ENCODE measurements around the gene PDP2. TPM values are rescaled to one million over a fixed set of nuclear protein-coding genes. Genes with fewer than 3 reads are reported as not detected.

Gene PDP2
- total and polyA plus RNA-seq, 11 donors: 1.1 to 7.5 (median 3.5) TPM

DNA sequence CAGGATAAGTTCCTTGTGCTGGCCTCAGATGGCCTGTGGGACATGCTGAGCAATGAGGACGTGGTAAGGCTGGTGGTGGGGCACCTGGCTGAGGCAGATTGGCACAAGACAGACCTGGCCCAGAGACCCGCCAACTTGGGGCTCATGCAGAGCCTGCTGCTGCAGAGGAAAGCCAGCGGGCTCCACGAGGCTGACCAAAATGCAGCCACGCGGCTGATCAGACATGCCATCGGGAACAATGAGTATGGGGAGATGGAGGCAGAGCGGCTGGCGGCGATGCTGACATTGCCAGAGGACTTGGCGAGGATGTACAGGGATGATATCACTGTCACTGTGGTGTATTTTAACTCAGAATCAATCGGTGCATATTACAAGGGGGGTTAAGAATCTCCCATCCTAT lies 5.2 kb downstream of the PDP2 start:
- Histone ChIP-seq H3K4me1 (peaks cover 0 to 13% (median 9%) of the 10 kb centered on the region in 12 donors), H3K9me3 (no peaks in the 10 kb centered on the region), H3K27me3 (no peaks in the 10 kb centered on the region), H3K27ac (no peak overlapping the region), H3K36me3 (peaks cover 0 to 33% (median 24%) of the 10 kb centered on the region in 9 donors), H3K4me3 (no peak overlapping the region)
- TF ChIP-seq, protein P1, sequence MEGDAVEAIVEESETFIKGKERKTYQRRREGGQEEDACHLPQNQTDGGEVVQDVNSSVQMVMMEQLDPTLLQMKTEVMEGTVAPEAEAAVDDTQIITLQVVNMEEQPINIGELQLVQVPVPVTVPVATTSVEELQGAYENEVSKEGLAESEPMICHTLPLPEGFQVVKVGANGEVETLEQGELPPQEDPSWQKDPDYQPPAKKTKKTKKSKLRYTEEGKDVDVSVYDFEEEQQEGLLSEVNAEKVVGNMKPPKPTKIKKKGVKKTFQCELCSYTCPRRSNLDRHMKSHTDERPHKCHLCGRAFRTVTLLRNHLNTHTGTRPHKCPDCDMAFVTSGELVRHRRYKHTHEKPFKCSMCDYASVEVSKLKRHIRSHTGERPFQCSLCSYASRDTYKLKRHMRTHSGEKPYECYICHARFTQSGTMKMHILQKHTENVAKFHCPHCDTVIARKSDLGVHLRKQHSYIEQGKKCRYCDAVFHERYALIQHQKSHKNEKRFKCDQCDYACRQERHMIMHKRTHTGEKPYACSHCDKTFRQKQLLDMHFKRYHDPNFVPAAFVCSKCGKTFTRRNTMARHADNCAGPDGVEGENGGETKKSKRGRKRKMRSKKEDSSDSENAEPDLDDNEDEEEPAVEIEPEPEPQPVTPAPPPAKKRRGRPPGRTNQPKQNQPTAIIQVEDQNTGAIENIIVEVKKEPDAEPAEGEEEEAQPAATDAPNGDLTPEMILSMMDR (IDR thresholded peaks at IDR 0.05): no peak
- no peak for TF ChIP-seq POLR2A (IDR thresholded peaks at IDR 0.05)
- intact Hi-C loops (cut with DNase I): no loop called here
- ATAC-seq (no peak), DNase-seq (no peak)
- 91 to 93% (median 92%) methylated on average over 11 to 12 of the region's 12 CpGs for WGBS, 4 donors

DNA sequence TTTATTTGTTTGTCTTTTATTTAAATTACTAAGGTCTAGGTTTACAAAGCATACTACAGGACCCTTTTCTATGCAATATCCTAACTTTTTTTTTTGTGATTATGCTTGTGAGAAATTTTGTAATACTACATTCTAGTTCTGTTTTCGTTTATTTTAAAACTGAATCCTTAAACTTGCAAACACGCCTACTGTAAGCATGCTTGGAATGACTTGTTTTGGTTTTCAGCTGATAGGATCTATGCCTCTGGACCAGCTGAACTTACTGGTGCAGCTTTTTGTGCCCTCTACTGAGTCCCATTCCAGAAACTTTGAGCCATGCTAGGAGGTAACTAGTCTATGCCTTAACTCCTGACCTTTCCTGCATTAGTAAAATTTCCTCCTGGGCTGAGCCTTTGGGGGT lies 6.0 kb downstream of the PDP2 start:
- no peak overlapping the region for H3K27ac ChIP-seq
- no peaks in the 10 kb centered on the region for H3K9me3 ChIP-seq
- ATAC-seq (no peak), DNase-seq (no peak)
- TF ChIP-seq POLR2A (IDR thresholded peaks at IDR 0.05): no peak
- TF ChIP-seq, protein P1 (IDR thresholded peaks at IDR 0.05): no peak
- no peak overlapping the region for H3K4me3 ChIP-seq
- peaks cover 0 to 33% (median 24%) of the 10 kb centered on the region in 9 donors for H3K36me3 ChIP-seq
- no peaks in the 10 kb centered on the region for H3K27me3 ChIP-seq
- WGBS, 4 donors: 70 to 78% (median 75%) methylated on average over 2 of the region's 2 CpGs
- peaks cover 0 to 6% (median 3%) of the 10 kb centered on the region in 12 donors for H3K4me1 ChIP-seq
- intact Hi-C loops (cut with DNase I): no loop called here

DNA sequence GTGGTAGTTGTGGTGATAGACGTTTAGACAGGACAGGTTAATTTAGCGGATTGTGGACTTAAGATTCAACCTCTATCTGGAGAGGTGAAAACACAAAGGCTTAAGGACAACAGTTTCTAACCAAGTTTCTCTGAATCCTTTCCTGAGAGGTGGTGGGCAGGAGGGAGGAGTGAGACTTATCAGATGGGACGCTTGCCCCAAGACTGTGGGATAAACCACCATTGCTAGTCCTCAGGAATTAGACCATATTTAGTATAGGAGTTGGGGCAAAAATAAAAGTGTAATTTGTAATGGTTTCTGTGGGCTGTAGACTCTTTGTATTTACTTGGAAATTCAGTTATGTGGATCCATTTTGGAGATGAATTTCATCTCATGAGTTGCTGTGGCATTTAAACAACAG lies 6.6 kb downstream of the PDP2 start:
- TF ChIP-seq, protein P1 (IDR thresholded peaks at IDR 0.05): no peak
- TF ChIP-seq POLR2A (IDR thresholded peaks at IDR 0.05): no peak
- Histone ChIP-seq H3K9me3 (no peaks in the 10 kb centered on the region), H3K36me3 (peaks cover 0 to 33% (median 24%) of the 10 kb centered on the region in 9 donors), H3K27ac (no peak overlapping the region), H3K27me3 (no peaks in the 10 kb centered on the region), H3K4me1 (peaks cover 0 to 2% (median 0%) of the 10 kb centered on the region in 12 donors), H3K4me3 (no peak overlapping the region)
- 65 to 83% (median 77%) methylated on average over 3 of the region's 3 CpGs for WGBS, 4 donors
- no peak for ATAC-seq
- DNase-seq: no peak
- intact Hi-C loops (cut with DNase I): no loop called here

DNA sequence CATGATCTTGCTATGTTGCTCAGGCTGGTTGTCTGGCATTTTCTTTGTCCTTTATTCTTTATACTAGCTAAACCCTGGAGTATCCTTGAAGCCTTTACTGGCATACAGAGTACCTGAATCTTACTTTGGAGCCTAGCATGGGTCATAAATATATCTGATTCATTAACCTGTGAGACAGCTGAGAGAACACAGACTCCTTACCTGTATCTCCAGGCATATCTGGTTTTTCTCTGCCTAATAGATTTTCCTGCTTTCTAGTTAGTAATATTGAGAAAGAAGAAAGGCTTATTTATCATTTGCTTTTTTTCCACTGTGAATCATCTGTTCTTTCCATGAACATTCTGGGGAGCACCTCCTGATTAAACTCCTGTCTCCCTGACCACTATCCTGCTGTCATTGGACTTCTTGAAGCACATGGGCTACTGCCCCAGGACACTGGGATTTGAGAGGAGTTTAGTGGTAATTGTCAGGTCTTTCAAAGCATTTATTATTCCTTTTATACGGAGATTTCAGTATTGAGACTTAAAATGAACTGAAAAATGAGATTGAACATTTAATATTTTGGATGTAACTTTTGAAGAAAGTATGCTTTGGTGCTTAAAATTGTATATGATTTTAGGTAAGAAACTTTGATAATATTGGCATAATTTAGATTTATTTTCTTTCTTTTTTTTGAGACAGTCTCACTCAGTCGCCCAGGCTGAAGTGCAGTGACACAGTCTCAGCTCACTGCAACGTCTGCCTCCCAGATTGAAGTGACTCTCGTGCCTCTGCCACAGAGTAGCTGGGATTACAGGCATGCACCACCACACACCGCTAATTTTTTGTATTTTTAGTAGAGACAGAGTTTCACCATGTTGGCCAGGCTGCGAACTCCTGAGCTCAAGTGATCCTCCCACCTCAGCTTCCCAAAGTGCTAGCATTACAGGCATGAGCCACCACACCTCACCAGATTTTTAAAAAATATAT lies 8.6 kb downstream of the PDP2 start:
- Histone ChIP-seq H3K36me3 (peaks cover 0 to 34% (median 24%) of the 10 kb centered on the region in 9 donors), H3K4me1 (no peaks in the 10 kb centered on the region), H3K27me3 (no peaks in the 10 kb centered on the region), H3K4me3 (no peak overlapping the region), H3K9me3 (no peaks in the 10 kb centered on the region), H3K27ac (no peak overlapping the region)
- TF ChIP-seq, protein P1 (IDR thresholded peaks at IDR 0.05): no peak
- TF ChIP-seq POLR2A (IDR thresholded peaks at IDR 0.05): no peak
- ATAC-seq (no peak), DNase-seq (no peak)
- WGBS, 4 donors: 90 to 95% (median 92%) methylated on average over 6 of the region's 6 CpGs
- intact Hi-C loops (cut with DNase I): no loop called here
